ENCODE measurements around the gene STH. TPM values are rescaled to one million over a fixed set of nuclear protein-coding genes. Genes with fewer than 3 reads are reported as not detected.

The STH gene
- total and polyA plus RNA-seq, 9 of the 15 experiments (the other 6 are each of a cell fraction or from before 2014, with no cell fraction given) = not detected

DNA sequence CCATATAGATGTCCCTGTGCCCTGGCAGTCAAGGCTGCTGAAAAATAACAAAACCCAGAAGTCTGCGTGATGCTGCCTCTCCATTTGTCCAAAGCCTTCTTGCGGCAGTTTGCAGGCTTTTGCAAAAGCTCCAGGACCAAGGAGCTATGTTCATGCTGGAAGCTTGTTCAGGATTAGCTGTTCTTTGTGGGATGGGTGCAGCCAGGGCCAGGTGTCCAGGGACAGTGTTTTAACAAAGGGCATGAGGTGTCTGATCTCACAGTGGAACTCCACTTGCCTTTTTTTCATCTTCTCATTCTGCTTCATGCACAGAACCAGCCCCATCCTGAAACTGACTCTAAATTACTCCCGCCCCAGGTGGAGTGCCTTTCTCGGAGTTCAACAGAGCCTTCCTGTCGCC lies 31.7 kb upstream of the STH start:
- Histone ChIP-seq H3K27me3 (ENCODE audit: control insufficient read depth in 2 of 2, insufficient read depth in 2 of 2, low read length in 2 of 2) (peaks cover 18 to 28% of the 10 kb centered on the region in 2 experiments), H3K36me3 (ENCODE audit: control insufficient read depth, insufficient read depth, low read length) (no peaks in the 10 kb centered on the region), H3K9ac (ENCODE audit: insufficient read depth in 1 of 2, low read depth in 2 of 2, low read length in 2 of 2) (no peak overlapping the region), H3K9me1 (ENCODE audit: control insufficient read depth, insufficient read depth, low read length) (no peaks in the 10 kb centered on the region), H3K9me3 (replicated peaks; ENCODE audit: control insufficient read depth, insufficient read depth, low read depth, low read length) (no peaks in the 10 kb centered on the region), H3K4me2 (ENCODE audit: insufficient read depth, low read length) (no peak overlapping the region), H2AFZ (ENCODE audit: low read depth, low read length) (no peak overlapping the region), H3K79me2 (ENCODE audit: control insufficient read depth, insufficient read depth, low read length) (no peaks in the 10 kb centered on the region), H3K4me1 (replicated peaks in 1 of 2; ENCODE audit: control insufficient read depth in 2 of 2, insufficient read depth in 2 of 2, low read length in 2 of 2) (peaks cover 0 to 6% of the 10 kb centered on the region in 2 experiments; a peak in 4 of 5 replicates), H4K20me1 (replicated peaks; ENCODE audit: control insufficient read depth, insufficient read depth, low read length) (0 out of 2 replicates have a peak, but pooled peaks cover 3% of the 10 kb centered on the region), H3K27ac (ENCODE audit: extremely low read depth, low read depth, low read length) (no peak overlapping the region), H3K4me3 (no peak overlapping the region)
- ChIA-PET POLR2A (no interaction called here), CTCF (ENCODE audit: low intra/inter-chr PET ratio) (no interaction called here)
- BruUV-seq (replicated peaks) = no TSS peak
- intact Hi-C loops (cut with micrococcal nuclease) (no loop called here), in situ Hi-C loops (cut with MboI) (no loop called here)
- DNase-seq (ENCODE audit: extremely low read depth in 1 of 4, low spot score in 3 of 4) = no peak
- TF ChIP-seq TARDBP (IDR thresholded peaks at IDR 0.05) (no peak), TAL1 (IDR thresholded peaks at IDR 0.05) (no peak), SRSF9 (IDR thresholded peaks at IDR 0.05; ENCODE audit: borderline replicate concordance, low read depth, low read length) (no peak), L3MBTL2 (IDR thresholded peaks at IDR 0.05) (no peak)
- ATAC-seq = no peak
- 2% methylated on average over 5 of the region's 5 CpGs for WGBS (ENCODE audit: insufficient coverage, low coverage, missing lambda C conversion rate)
- FAIRE-seq = no peak

DNA sequence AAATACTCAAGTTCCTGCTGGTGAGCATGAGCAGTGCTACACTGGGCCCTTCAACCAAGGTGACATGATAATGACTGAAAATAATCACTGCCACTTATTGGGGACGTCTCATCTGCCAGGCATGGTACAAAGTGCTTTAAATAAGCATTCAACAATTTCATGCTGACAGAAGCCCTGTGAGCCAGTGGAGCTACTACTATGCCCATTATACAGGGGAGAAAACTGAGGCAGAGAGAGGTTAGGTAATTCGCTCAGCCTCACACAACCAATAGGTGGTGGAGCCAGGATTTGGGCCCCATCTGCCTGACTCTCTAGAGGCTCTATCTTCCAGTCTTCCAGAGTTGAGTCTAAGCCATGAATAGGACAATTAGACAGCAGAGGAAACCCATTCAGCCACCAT lies 30.3 kb upstream of the STH start:
- intact Hi-C loops (cut with micrococcal nuclease) = no loop called here
- BruUV-seq (replicated peaks) = no TSS peak
- no peak overlapping the region for H3K27ac ChIP-seq (ENCODE audit: extremely low read depth, low read depth, low read length)
- H3K79me2 ChIP-seq (ENCODE audit: control insufficient read depth, insufficient read depth, low read length) = no peaks in the 10 kb centered on the region
- ATAC-seq (no peak), FAIRE-seq (no peak), DNase-seq (ENCODE audit: extremely low read depth in 1 of 4, low spot score in 3 of 4) (no peak)
- H3K4me1 ChIP-seq (replicated peaks in 1 of 2; ENCODE audit: control insufficient read depth in 2 of 2, insufficient read depth in 2 of 2, low read length in 2 of 2) = peaks cover 0 to 6% of the 10 kb centered on the region in 2 experiments; a peak in 4 of 5 replicates
- no peak for TF ChIP-seq CREBBP (IDR thresholded peaks at IDR 0.05; ENCODE audit: low read depth, low read length)
- no peak for TF ChIP-seq AFF1 (IDR thresholded peaks at IDR 0.05; ENCODE audit: low read depth in 1 of 2, partially characterized antibody in 2 of 2)
- 0 out of 2 replicates have a peak, but pooled peaks have one; percentile 11 for TF ChIP-seq BCOR (IDR thresholded peaks at IDR 0.05)
- TF ChIP-seq RBM25 (IDR thresholded peaks at IDR 0.05; ENCODE audit: low read depth, low read length, severe bottlenecking) = peak; percentile 87
- ChIA-PET POLR2A (interaction anchor here (0.6 to 0.8 kb wide), 2 partner anchors 14 to 649 kb away, joined by 3 to 4 read pairs; no protein-coding TSS in a partner anchor), CTCF (ENCODE audit: low intra/inter-chr PET ratio) (no interaction called here)
- 0% methylated on average over 2 of the region's 2 CpGs for WGBS (ENCODE audit: insufficient coverage, low coverage, missing lambda C conversion rate)
- H3K36me3 ChIP-seq (ENCODE audit: control insufficient read depth, insufficient read depth, low read length) = no peaks in the 10 kb centered on the region
- H3K4me3 ChIP-seq = no peak overlapping the region
- peaks cover 18 to 28% of the 10 kb centered on the region in 2 experiments for H3K27me3 ChIP-seq (ENCODE audit: control insufficient read depth in 2 of 2, insufficient read depth in 2 of 2, low read length in 2 of 2)
- H2AFZ ChIP-seq (ENCODE audit: low read depth, low read length) = no peak overlapping the region
- H4K20me1 ChIP-seq (replicated peaks; ENCODE audit: control insufficient read depth, insufficient read depth, low read length) = 0 out of 2 replicates have a peak, but pooled peaks cover 3% of the 10 kb centered on the region
- no peaks in the 10 kb centered on the region for H3K9me3 ChIP-seq (replicated peaks; ENCODE audit: control insufficient read depth, insufficient read depth, low read depth, low read length)
- in situ Hi-C loops (cut with MboI) = no loop called here
- H3K9me1 ChIP-seq (ENCODE audit: control insufficient read depth, insufficient read depth, low read length) = no peaks in the 10 kb centered on the region
- no peak overlapping the region for H3K9ac ChIP-seq (ENCODE audit: insufficient read depth in 1 of 2, low read depth in 2 of 2, low read length in 2 of 2)
- no peak overlapping the region for H3K4me2 ChIP-seq (ENCODE audit: insufficient read depth, low read length)

Data from K562 (cell line).